Stimulated activated CD4-positive, alpha-beta T cell treated with anti-CD3 and anti-CD28 coated beads, Interleukin-1b, Interleukin-23, amount 100 ng/mL, for 4 hours (primary cell): ENCODE measurements around the gene OR2T2.
"Not testable (repeated sequence)": the region's sequence is repeated elsewhere in the genome, so short reads cannot be mapped to it uniquely, and the experiment has no call there.

ENCODE experiments used
- DNase-seq, 2 donors: peaks; one replicate each; pipeline ENCODE4 v3.0.0-alpha.2; 2020; ENCODE audit warnings: low read depth in 2 of 2

Gene OR2T2

GRCh38 chr1:248445399-248445798 is at the start of gene OR2T2:
Gene OR2T2 (plus strand): TSS chr1:248445637. CDS start chr1:248452798, 7,161 bp downstream.
- DNase-seq: not testable (repeated sequence)

- DNase-seq: no peak
Measured at GRCh38 chr1:248402748-248403147, 42.7 kb upstream of the OR2T2 start, which contains the start of gene OR2T1. Gene OR2T1 (plus strand): TSS chr1:248403048. CDS start chr1:248406148, 3,100 bp downstream.

GRCh38 chr1:248404024-248404423 is 41.4 kb upstream of the OR2T2 start:
- no peak for DNase-seq

GRCh38 chr1:248406721-248407692 is 38.4 kb upstream of the OR2T2 start:
- DNase-seq: no peak

- DNase-seq: no peak
Measured at GRCh38 chr1:248416226-248416625, 29.2 kb upstream of the OR2T2 start.

- DNase-seq: no peak
Measured at GRCh38 chr1:248417854-248418253, 27.6 kb upstream of the OR2T2 start.

- DNase-seq: no peak
Measured at GRCh38 chr1:248421384-248421783, 24.1 kb upstream of the OR2T2 start.

- DNase-seq: not testable (repeated sequence)
Measured at GRCh38 chr1:248427526-248428191, 17.8 kb upstream of the OR2T2 start.

GRCh38 chr1:248428192-248428533 is 17.3 kb upstream of the OR2T2 start:
- DNase-seq: not testable (repeated sequence)

GRCh38 chr1:248431683-248432082 is 13.8 kb upstream of the OR2T2 start:
- not testable (repeated sequence) for DNase-seq

- DNase-seq: not testable (repeated sequence)
Measured at GRCh38 chr1:248432201-248432600, 13.2 kb upstream of the OR2T2 start.

GRCh38 chr1:248433811-248434415 is 11.5 kb upstream of the OR2T2 start:
- DNase-seq: not testable (repeated sequence)

GRCh38 chr1:248434913-248435312 is 10.5 kb upstream of the OR2T2 start:
- DNase-seq: not testable (repeated sequence)

- not testable (repeated sequence) for DNase-seq
Measured at GRCh38 chr1:248436303-248436702, 9.1 kb upstream of the OR2T2 start.

- not testable (repeated sequence) for DNase-seq
Measured at GRCh38 chr1:248438668-248439067, 6.8 kb upstream of the OR2T2 start.

GRCh38 chr1:248439283-248439682 is 6.2 kb upstream of the OR2T2 start:
- not testable (repeated sequence) for DNase-seq

- not testable (repeated sequence) for DNase-seq
Measured at GRCh38 chr1:248442500-248443277, 2.7 kb upstream of the OR2T2 start.

- not testable (repeated sequence) for DNase-seq
Measured at GRCh38 chr1:248444603-248445002, 834 bp upstream of the OR2T2 start.

- DNase-seq: not testable (repeated sequence)
Measured at GRCh38 chr1:248448409-248449074, 3.1 kb downstream of the OR2T2 start.

- DNase-seq: not testable (repeated sequence)
Measured at GRCh38 chr1:248449821-248450465, 4.5 kb downstream of the OR2T2 start.
